Fibroblast of villous mesenchyme (primary cell): ENCODE results near the gene CRIP1. TPM values are rescaled to one million over a fixed set of nuclear protein-coding genes. Genes with fewer than 3 reads are reported as not detected.
A peak's percentile ranks its signal among the peaks of the same experiment; 100 is the strongest.

Experiments used
- DNase-seq: peaks from one replicate; pipeline ENCODE4 v3.0.0-alpha.2; 2010; ENCODE audit warnings: low read depth
- H3K4me3 ChIP-seq: 2 replicates; pipeline ENCODE4 v1.5.1; 2011; ENCODE audit warnings: low read depth, mild to moderate bottlenecking, low read length
- CTCF ChIP-seq: IDR thresholded peaks from 2 replicates; pipeline ENCODE4 v1.5.1; 2012; ENCODE audit warnings: low read depth, mild to moderate bottlenecking, low read length; ENCODE audit not compliant: insufficient read depth
- total RNA-seq: library from RNA; depleted of rRNA; stranded (reverse); fragments of >200 nt; gene quantifications from 2 replicates; pipeline ENCODE4 v1.2.3, GENCODE V29; 2012

Gene CRIP1
- total RNA-seq = 1.3 and 2.6 TPM in 2 replicates

- TF ChIP-seq CTCF = no peak
- H3K4me3 ChIP-seq = peak within 1 kb of the TSS; percentile 37
- DNase-seq = no peak
Observed at GRCh38 chr14:105486163-105486973, at the start of gene CRIP1. Gene CRIP1, plus strand, starts transcription at chr14:105486886. Its CDS starts 374 bp downstream, at chr14:105487260.

- no peak for DNase-seq
- no peak overlapping the region for H3K4me3 ChIP-seq
- no peak for TF ChIP-seq CTCF
Observed at GRCh38 chr14:105436891-105437722, 49.6 kb upstream of the CRIP1 start.

- no peak for TF ChIP-seq CTCF
- no peak overlapping the region for H3K4me3 ChIP-seq
- DNase-seq = no peak
Observed at GRCh38 chr14:105437723-105438500, 48.8 kb upstream of the CRIP1 start.

- TF ChIP-seq CTCF = no peak
- no peak for DNase-seq
- H3K4me3 ChIP-seq = no peak overlapping the region
Observed at GRCh38 chr14:105439179-105439578, 47.5 kb upstream of the CRIP1 start.

GRCh38 chr14:105439710-105440553, 46.8 kb upstream of the CRIP1 start:
- H3K4me3 ChIP-seq = no peak overlapping the region
- TF ChIP-seq CTCF = no peak
- no peak for DNase-seq

GRCh38 chr14:105440554-105440900, 46.2 kb upstream of the CRIP1 start:
- no peak for DNase-seq
- H3K4me3 ChIP-seq = no peak overlapping the region
- TF ChIP-seq CTCF = no peak
